Activated naive CD4-positive, alpha-beta T cell treated with anti-CD3 and anti-CD28 coated beads for 36 hours (primary cell): ENCODE data around the gene MAGEC1. TPM values are rescaled to one million over a fixed set of nuclear protein-coding genes. Genes with fewer than 3 reads are reported as not detected.
"Not testable (repeated sequence)": the region's sequence is repeated elsewhere in the genome, so short reads cannot be mapped to it uniquely, and the experiment has no call there.

Experiments used
- CTCF ChIA-PET: fragments of 350-600 bp; sonication (Branson Sonifier 250); formaldehyde crosslinking; loops from one replicate; lab custom pipeline; 2021; ENCODE audit warnings: antibody characterized with exemption; lab: Charles Lee
- DNase-seq: peaks from one replicate; pipeline ENCODE4 v3.0.0-alpha.2; 2020
- H3K27ac Mint-ChIP-seq: one replicate; pipeline ENCODE4 v1.8.0; 2021; ENCODE audit warnings: mild to moderate bottlenecking, mixed read lengths
- H3K27me3 Mint-ChIP-seq: one replicate; pipeline ENCODE4 v1.8.0; 2021; ENCODE audit warnings: low read depth, mixed read lengths
- H3K36me3 Mint-ChIP-seq: one replicate; pipeline ENCODE4 v1.8.0; 2021; ENCODE audit warnings: low read depth, mixed read lengths
- H3K4me1 Mint-ChIP-seq: one replicate; pipeline ENCODE4 v1.8.0; 2021; ENCODE audit warnings: low read depth, mixed read lengths
- H3K4me3 Mint-ChIP-seq: one replicate; pipeline ENCODE4 v1.8.0; 2021; ENCODE audit warnings: mild to moderate bottlenecking, moderate library complexity, mixed read lengths
- H3K9me3 Mint-ChIP-seq: one replicate; pipeline ENCODE4 v1.8.0; 2021; ENCODE audit warnings: mixed read lengths
- intact Hi-C: fragments of 100-400 bp; cut with micrococcal nuclease; formaldehyde crosslinking; loops from one replicate; pipeline ENCODE4 v1.15.1; 2023
- total RNA-seq, 2 experiments: library from RNA; stranded (reverse); gene quantifications; one replicate each; pipeline ENCODE4 v1.2.3, GENCODE V29; 2021

The MAGEC1 gene, protein sequence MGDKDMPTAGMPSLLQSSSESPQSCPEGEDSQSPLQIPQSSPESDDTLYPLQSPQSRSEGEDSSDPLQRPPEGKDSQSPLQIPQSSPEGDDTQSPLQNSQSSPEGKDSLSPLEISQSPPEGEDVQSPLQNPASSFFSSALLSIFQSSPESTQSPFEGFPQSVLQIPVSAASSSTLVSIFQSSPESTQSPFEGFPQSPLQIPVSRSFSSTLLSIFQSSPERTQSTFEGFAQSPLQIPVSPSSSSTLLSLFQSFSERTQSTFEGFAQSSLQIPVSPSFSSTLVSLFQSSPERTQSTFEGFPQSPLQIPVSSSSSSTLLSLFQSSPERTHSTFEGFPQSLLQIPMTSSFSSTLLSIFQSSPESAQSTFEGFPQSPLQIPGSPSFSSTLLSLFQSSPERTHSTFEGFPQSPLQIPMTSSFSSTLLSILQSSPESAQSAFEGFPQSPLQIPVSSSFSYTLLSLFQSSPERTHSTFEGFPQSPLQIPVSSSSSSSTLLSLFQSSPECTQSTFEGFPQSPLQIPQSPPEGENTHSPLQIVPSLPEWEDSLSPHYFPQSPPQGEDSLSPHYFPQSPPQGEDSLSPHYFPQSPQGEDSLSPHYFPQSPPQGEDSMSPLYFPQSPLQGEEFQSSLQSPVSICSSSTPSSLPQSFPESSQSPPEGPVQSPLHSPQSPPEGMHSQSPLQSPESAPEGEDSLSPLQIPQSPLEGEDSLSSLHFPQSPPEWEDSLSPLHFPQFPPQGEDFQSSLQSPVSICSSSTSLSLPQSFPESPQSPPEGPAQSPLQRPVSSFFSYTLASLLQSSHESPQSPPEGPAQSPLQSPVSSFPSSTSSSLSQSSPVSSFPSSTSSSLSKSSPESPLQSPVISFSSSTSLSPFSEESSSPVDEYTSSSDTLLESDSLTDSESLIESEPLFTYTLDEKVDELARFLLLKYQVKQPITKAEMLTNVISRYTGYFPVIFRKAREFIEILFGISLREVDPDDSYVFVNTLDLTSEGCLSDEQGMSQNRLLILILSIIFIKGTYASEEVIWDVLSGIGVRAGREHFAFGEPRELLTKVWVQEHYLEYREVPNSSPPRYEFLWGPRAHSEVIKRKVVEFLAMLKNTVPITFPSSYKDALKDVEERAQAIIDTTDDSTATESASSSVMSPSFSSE
- not detected for total RNA-seq

DNA sequence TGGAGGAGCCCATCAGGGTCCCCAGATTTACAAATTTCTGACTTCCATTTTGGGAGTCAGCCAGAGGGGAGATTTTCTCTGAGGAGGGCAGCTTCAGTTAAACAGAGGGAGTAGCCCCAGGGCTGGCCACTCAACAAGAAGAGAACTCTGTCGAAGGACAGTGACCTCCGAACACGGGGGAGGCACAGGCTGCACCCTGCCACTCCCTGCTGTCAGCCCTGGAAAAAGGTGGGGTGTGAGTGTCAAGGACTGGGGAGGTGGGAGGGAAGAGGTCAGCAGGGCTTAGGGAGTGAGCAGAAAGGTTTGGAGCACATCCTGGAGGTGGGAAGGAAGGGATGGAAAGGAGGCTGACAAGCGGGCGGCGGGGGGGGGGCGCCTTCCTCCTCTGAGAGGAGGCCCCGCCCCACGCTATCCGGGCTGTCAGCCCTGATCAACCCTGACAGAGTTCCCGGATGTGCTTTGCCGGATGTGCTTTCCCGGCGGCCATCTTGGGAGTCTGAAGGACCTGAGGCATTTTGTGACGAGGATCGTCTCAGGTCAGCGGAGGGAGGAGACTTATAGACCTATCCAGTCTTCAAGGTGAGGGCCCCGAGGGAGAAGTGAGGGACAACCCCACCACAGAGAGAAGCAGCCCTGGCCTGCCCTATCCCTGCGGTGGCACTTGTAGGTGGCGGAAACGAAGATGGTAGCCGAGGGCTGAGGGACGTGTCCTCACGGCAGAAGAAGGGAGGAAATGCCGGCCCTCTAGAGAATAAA is at the start of gene MAGEC1:
Gene MAGEC1, plus strand, starts transcription at position 495 of the 756 bp plus-strand sequence. CDS start 1,179 bp downstream, outside the sequence.
- CTCF ChIA-PET: no interaction called here
- intact Hi-C loops: no loop called here
- Mint-ChIP-seq H3K9me3 (no peaks in the 10 kb centered on the region), H3K4me3 (no peak within 1 kb of the TSS), H3K36me3 (no peaks in the 10 kb centered on the region), H3K27ac (no peak within 1 kb of the TSS), H3K4me1 (no peaks in the 10 kb centered on the region), H3K27me3 (no peaks in the 10 kb centered on the region)
- no peak for DNase-seq

DNA sequence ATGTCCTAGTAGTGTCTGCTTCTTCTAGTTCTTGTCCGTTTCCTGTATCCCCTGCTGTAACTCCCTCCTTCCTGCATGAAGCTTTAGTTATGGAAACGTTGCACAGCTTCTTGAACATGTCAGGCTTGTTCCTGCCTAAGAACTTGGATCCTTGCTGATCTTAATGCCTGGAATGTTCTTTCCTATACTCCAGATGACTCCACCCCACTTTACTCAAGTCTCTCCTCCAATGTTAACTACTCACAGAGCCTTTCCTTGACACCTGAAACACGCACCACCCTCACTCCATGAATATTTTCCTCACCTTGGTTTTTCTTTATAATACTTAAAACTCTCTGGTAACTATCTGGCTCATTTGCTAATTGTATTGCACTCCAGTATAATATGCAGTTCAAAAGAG is 46.2 kb upstream of the MAGEC1 start:
- Mint-ChIP-seq H3K4me3 (no peak overlapping the region), H3K4me1 (no peaks in the 10 kb centered on the region), H3K9me3 (no peaks in the 10 kb centered on the region), H3K36me3 (no peaks in the 10 kb centered on the region), H3K27me3 (no peaks in the 10 kb centered on the region), H3K27ac (no peak overlapping the region)
- CTCF ChIA-PET: interaction anchor here (0.6 kb wide), 1 partner anchor 167 kb away, joined by 3 read pairs; no protein-coding TSS in a partner anchor
- intact Hi-C loops: no loop called here
- DNase-seq: no peak

DNA sequence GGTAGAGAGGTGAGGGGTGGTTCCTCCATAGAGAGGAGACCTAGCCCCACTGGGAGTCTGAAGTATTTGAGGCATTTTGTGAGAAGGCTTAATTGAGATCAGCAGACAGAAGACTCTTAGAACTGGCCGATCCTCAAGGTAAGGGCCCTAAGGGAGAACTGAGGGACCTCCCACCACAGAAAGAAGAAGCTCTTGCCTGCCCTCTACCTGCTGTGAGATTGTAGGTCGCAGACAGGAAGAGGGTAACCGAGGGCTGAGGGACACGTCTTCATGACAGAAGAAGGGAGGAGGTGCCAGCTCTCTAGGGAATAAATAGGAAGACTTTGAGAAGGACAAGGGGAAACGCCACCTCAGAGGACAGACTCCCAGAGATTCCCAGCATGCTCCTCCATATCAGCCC is 24.1 kb upstream of the MAGEC1 start:
- no peaks in the 10 kb centered on the region for H3K36me3 Mint-ChIP-seq
- H3K27ac Mint-ChIP-seq: no peak overlapping the region
- H3K4me3 Mint-ChIP-seq: no peak overlapping the region
- intact Hi-C loops: no loop called here
- no peaks in the 10 kb centered on the region for H3K4me1 Mint-ChIP-seq
- no peaks in the 10 kb centered on the region for H3K9me3 Mint-ChIP-seq
- CTCF ChIA-PET: no interaction called here
- no peak for DNase-seq
- no peaks in the 10 kb centered on the region for H3K27me3 Mint-ChIP-seq

- H3K9me3 Mint-ChIP-seq, intact Hi-C loops, H3K4me1 Mint-ChIP-seq, DNase-seq, H3K36me3 Mint-ChIP-seq, H3K27ac Mint-ChIP-seq, CTCF ChIA-PET, H3K27me3 Mint-ChIP-seq, H3K4me3 Mint-ChIP-seq: not testable (repeated sequence)
Observed at GRCh38 chrX:141888811-141889210, 14.9 kb upstream of the MAGEC1 start.

DNA sequence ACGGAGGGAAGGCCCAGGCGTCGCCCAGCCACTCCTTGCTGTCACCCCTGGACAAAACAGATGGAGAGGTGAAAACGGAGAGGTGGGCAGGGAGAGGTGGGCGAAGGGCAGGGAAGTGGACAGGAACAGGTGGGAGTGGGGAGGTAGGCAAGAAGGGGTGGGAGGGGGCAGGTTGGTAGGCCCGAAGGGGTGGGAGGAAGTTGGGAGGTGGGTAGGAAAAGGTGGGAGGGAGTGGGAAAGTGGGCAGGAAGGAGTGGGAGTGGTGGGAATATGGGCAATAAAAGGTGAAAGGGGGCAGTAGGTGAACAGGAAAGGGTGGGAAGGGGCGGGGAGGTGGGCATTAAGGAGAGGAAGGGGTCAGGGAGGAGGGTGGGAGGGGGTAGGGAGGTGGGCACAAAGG is 9.0 kb upstream of the MAGEC1 start:
- no peaks in the 10 kb centered on the region for H3K4me1 Mint-ChIP-seq
- DNase-seq: no peak
- H3K27ac Mint-ChIP-seq: no peak overlapping the region
- H3K27me3 Mint-ChIP-seq: no peaks in the 10 kb centered on the region
- no peak overlapping the region for H3K4me3 Mint-ChIP-seq
- CTCF ChIA-PET: no interaction called here
- no peaks in the 10 kb centered on the region for H3K36me3 Mint-ChIP-seq
- intact Hi-C loops: no loop called here
- no peaks in the 10 kb centered on the region for H3K9me3 Mint-ChIP-seq

- CTCF ChIA-PET: no interaction called here
- no peaks in the 10 kb centered on the region for H3K9me3 Mint-ChIP-seq
- no peak overlapping the region for H3K27ac Mint-ChIP-seq
- no peaks in the 10 kb centered on the region for H3K27me3 Mint-ChIP-seq
- H3K4me1 Mint-ChIP-seq: no peaks in the 10 kb centered on the region
- H3K4me3 Mint-ChIP-seq: no peak overlapping the region
- intact Hi-C loops: no loop called here
- no peaks in the 10 kb centered on the region for H3K36me3 Mint-ChIP-seq
- DNase-seq: no peak
Observed at GRCh38 chrX:141897690-141898089, 6.0 kb upstream of the MAGEC1 start.

- Mint-ChIP-seq H3K27me3 (no peaks in the 10 kb centered on the region), H3K4me1 (no peaks in the 10 kb centered on the region), H3K9me3 (no peaks in the 10 kb centered on the region), H3K36me3 (no peaks in the 10 kb centered on the region), H3K27ac (no peak overlapping the region), H3K4me3 (no peak overlapping the region)
- intact Hi-C loops: no loop called here
- CTCF ChIA-PET: no interaction called here
- DNase-seq: no peak
Observed at GRCh38 chrX:141902366-141902765, 1.3 kb upstream of the MAGEC1 start.

GRCh38 chrX:141904262-141904661 is 568 bp downstream of the MAGEC1 start:
- no peaks in the 10 kb centered on the region for H3K9me3 Mint-ChIP-seq
- CTCF ChIA-PET: no interaction called here

GRCh38 chrX:141917801-141918200 is 14.1 kb downstream of the MAGEC1 start:
- H3K27me3 Mint-ChIP-seq: no peaks in the 10 kb centered on the region
- no peak overlapping the region for H3K4me3 Mint-ChIP-seq
- peaks cover 4% of the 10 kb centered on the region for H3K9me3 Mint-ChIP-seq
- CTCF ChIA-PET: no interaction called here
- no peak for DNase-seq
- H3K27ac Mint-ChIP-seq: no peak overlapping the region
- H3K36me3 Mint-ChIP-seq: no peaks in the 10 kb centered on the region
- intact Hi-C loops: no loop called here
- no peaks in the 10 kb centered on the region for H3K4me1 Mint-ChIP-seq

More at GRCh38 chrX:141904262-141904661, 568 bp downstream of the MAGEC1 start:
- H3K4me3 Mint-ChIP-seq: no peak overlapping the region
- no peak overlapping the region for H3K27ac Mint-ChIP-seq
- intact Hi-C loops: no loop called here
- no peaks in the 10 kb centered on the region for H3K4me1 Mint-ChIP-seq
- H3K36me3 Mint-ChIP-seq: no peaks in the 10 kb centered on the region
- DNase-seq: no peak
- H3K27me3 Mint-ChIP-seq: no peaks in the 10 kb centered on the region

- intact Hi-C loops: no loop called here
- Mint-ChIP-seq H3K27me3 (no peaks in the 10 kb centered on the region), H3K4me3 (no peak overlapping the region), H3K27ac (no peak overlapping the region), H3K4me1 (no peaks in the 10 kb centered on the region), H3K9me3 (peaks cover under 1% of the 10 kb centered on the region), H3K36me3 (no peaks in the 10 kb centered on the region)
- no peak for DNase-seq
- CTCF ChIA-PET: no interaction called here
Observed at GRCh38 chrX:141924293-141924692, 20.6 kb downstream of the MAGEC1 start.

DNA sequence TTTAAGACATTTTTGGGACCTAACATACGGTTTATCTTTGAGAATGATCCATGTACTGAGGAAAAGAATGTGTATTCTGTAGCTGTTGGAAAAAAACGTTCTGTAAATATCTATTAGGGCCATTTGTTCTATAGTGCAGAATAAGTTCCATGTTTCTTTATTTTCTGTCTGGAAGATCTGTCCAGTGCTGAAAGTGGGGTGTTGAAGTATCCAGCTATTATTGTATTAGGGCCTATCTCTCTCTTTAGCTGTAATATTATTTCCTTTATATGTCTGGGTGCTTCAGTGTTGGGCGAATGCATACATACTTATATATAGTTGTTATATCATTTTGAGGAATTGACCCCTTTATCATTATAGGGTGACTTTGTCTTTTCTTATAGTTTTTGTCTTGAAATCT is 24.7 kb downstream of the MAGEC1 start:
- CTCF ChIA-PET: no interaction called here
- no peak overlapping the region for H3K27ac Mint-ChIP-seq
- no peaks in the 10 kb centered on the region for H3K27me3 Mint-ChIP-seq
- H3K9me3 Mint-ChIP-seq: no peaks in the 10 kb centered on the region
- H3K4me3 Mint-ChIP-seq: no peak overlapping the region
- no peaks in the 10 kb centered on the region for H3K36me3 Mint-ChIP-seq
- intact Hi-C loops: no loop called here
- H3K4me1 Mint-ChIP-seq: no peaks in the 10 kb centered on the region
- no peak for DNase-seq
